GM23248 (cell line): ENCODE data around the gene LGALS12. TPM values are rescaled to one million over a fixed set of nuclear protein-coding genes. Genes with fewer than 3 reads are reported as not detected.

Source experiments
- DNase-seq: peaks from one replicate; pipeline ENCODE4 v3.0.0-alpha.2; 2015
- H2AFZ ChIP-seq: fragments of 200-600 bp; sonication (generic); 2 replicates; pipeline ENCODE4 v1.6.1; 2016; ENCODE audit warnings: antibody characterized with exemption
- H3F3A ChIP-seq: fragments of 200-600 bp; sonication (generic); 2 replicates; pipeline ENCODE4 v1.6.1; 2016; ENCODE audit warnings: mild to moderate bottlenecking, antibody characterized with exemption, mixed run types; ENCODE audit not compliant: insufficient read depth
- H3K27ac ChIP-seq: fragments of 200-600 bp; sonication (generic); 2 replicates; pipeline ENCODE4 v1.5.1; 2016; ENCODE audit warnings: mild to moderate bottlenecking
- H3K27me3 ChIP-seq: fragments of 200-600 bp; sonication (generic); replicated peaks from 2 replicates; pipeline ENCODE4 v1.6.1; 2016; ENCODE audit warnings: mild to moderate bottlenecking; ENCODE audit not compliant: insufficient read depth
- H3K36me3 ChIP-seq: fragments of 200-600 bp; sonication (generic); 2 replicates; pipeline ENCODE4 v1.6.1; 2016; ENCODE audit warnings: low read depth, mild to moderate bottlenecking
- H3K4me1 ChIP-seq: fragments of 200-600 bp; sonication (generic); 2 replicates; pipeline ENCODE4 v1.6.1; 2016; ENCODE audit warnings: mild to moderate bottlenecking; ENCODE audit not compliant: insufficient read depth
- H3K4me2 ChIP-seq: fragments of 200-600 bp; sonication (generic); one replicate; pipeline ENCODE4 v1.6.1; 2016; ENCODE audit warnings: mild to moderate bottlenecking; ENCODE audit not compliant: unreplicated experiment
- H3K4me3 ChIP-seq: fragments of 200-600 bp; sonication (generic); 2 replicates; pipeline ENCODE4 v1.5.1; 2016; ENCODE audit warnings: mild to moderate bottlenecking
- H3K79me2 ChIP-seq: fragments of 200-600 bp; sonication (generic); 2 replicates; pipeline ENCODE4 v1.6.1; 2016; ENCODE audit warnings: mild to moderate bottlenecking; ENCODE audit not compliant: insufficient read depth
- H3K9ac ChIP-seq: fragments of 200-600 bp; sonication (generic); 2 replicates; pipeline ENCODE4 v1.6.1; 2016; ENCODE audit warnings: mild to moderate bottlenecking
- H3K9me2 ChIP-seq: fragments of 200-600 bp; sonication (generic); 2 replicates; pipeline ENCODE4 v1.6.1; 2016; ENCODE audit warnings: mixed run types, mild to moderate bottlenecking, moderate library complexity; ENCODE audit not compliant: insufficient read depth
- H3K9me3 ChIP-seq: fragments of 200-600 bp; sonication (generic); one replicate; pipeline ENCODE4 v1.6.1; 2017; ENCODE audit warnings: low read depth
- H4K20me1 ChIP-seq: fragments of 200-600 bp; sonication (generic); 2 replicates; pipeline ENCODE4 v1.6.0; 2016; ENCODE audit not compliant: insufficient read depth
- EZH2 ChIP-seq: fragments of 200-600 bp; sonication (generic); IDR thresholded peaks from 2 replicates; pipeline ENCODE4 v1.6.1; 2018; ENCODE audit warnings: antibody characterized with exemption, mild to moderate bottlenecking; ENCODE audit not compliant: insufficient read depth, poor library complexity, severe bottlenecking
- EZH2phosphoT487 ChIP-seq: fragments of 200-600 bp; sonication (generic); IDR thresholded peaks from 2 replicates; pipeline ENCODE4 v1.6.1; 2018; ENCODE audit warnings: antibody characterized with exemption, moderate library complexity, mild to moderate bottlenecking, low read depth; ENCODE audit not compliant: insufficient read depth
- WGBS, 2 experiments: methylation state at CpG; one replicate each; pipeline ENCODE4 v1.1.6; 2015 to 2017; ENCODE audit warnings: low lambda C conversion rate in 2 of 2, low coverage in 1 of 2; ENCODE audit errors: missing lambda C conversion rate in 2 of 2; 5-methylcytosine and 5-hydroxymethylcytosine counted together
- in situ Hi-C: fragments of 300-500 bp; cut with MboI; formaldehyde crosslinking; loops from 2 replicates; pipeline ENCODE4 v1.15.0; 2020
- polyA plus RNA-seq: library from polyadenylated mRNA; unstranded; fragments of >200 nt; fragmentation: Nextera tagmentation; extraction: Ambion mirVana; gene quantifications from 2 replicates; pipeline ENCODE4 v1.2.1, GENCODE V29; 2016
- total RNA-seq: library from RNA; depleted of rRNA; stranded (reverse); fragments of >200 nt; shearing (Covaris generic); gene quantifications from 2 replicates; pipeline ENCODE4 v1.2.3, GENCODE V29; 2014; rRNA removed

The LGALS12 gene, protein sequence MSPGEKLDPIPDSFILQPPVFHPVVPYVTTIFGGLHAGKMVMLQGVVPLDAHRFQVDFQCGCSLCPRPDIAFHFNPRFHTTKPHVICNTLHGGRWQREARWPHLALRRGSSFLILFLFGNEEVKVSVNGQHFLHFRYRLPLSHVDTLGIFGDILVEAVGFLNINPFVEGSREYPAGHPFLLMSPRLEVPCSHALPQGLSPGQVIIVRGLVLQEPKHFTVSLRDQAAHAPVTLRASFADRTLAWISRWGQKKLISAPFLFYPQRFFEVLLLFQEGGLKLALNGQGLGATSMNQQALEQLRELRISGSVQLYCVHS
- total RNA-seq, result not detected in 2 replicates
- polyA plus RNA-seq, result not detected in 2 replicates

DNA sequence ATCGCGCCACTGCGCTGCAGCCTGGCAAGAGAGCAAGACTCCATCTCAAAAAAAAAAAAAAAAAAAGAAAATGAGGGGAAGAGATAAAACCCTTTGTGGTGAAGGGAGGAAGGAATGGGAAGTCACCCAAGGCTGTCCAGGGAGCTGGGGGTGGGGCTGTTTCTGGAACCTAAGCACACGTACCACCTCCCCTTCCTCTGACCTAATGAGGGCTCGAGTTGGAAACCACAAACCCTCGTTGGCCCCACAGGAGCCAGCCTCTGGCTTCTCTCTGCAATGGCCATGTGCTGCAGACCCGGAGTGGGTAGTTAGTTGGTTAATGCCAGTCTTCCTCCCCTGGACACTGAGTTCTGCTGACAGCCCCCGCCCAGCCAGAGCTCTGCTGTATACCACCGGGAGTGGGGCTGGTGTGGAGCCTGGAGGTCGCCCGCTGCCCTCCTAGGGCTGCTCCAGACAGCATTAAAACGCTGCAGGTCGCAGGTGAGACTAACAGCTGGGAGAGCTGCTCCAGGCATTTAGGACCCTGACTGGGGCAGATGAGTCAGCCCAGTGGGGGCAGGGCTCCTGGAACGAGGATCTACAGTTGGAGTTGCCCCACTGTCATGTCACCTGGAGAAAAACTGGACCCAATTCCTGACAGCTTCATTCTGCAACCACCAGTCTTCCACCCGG is at the start of gene LGALS12:
TSS of gene LGALS12 (plus strand) at position 228 of the 672 bp plus-strand sequence. CDS start at position 603, 375 bp downstream.
- no peak within 1 kb of the TSS for H3K27ac ChIP-seq
- no peaks in the 10 kb centered on the region for H3K27me3 ChIP-seq
- no peak for TF ChIP-seq EZH2phosphoT487
- TF ChIP-seq EZH2, result no peak
- in situ Hi-C loops, result no loop called here
- H3K36me3 ChIP-seq, result no peaks in the 10 kb centered on the region
- no peaks in the 10 kb centered on the region for H3K79me2 ChIP-seq
- DNase-seq, result no peak
- H2AFZ ChIP-seq, result no peak within 1 kb of the TSS
- no peaks in the 10 kb centered on the region for H3K9me3 ChIP-seq
- 65% methylated on average over 12 to 15 of the region's 15 CpGs for WGBS, 2 experiments
- H4K20me1 ChIP-seq, result no peaks in the 10 kb centered on the region
- no peak within 1 kb of the TSS for H3K4me2 ChIP-seq
- no peaks in the 10 kb centered on the region for H3F3A ChIP-seq
- no peak within 1 kb of the TSS for H3K9ac ChIP-seq
- no peaks in the 10 kb centered on the region for H3K9me2 ChIP-seq
- H3K4me1 ChIP-seq, result no peaks in the 10 kb centered on the region
- no peak within 1 kb of the TSS for H3K4me3 ChIP-seq

DNA sequence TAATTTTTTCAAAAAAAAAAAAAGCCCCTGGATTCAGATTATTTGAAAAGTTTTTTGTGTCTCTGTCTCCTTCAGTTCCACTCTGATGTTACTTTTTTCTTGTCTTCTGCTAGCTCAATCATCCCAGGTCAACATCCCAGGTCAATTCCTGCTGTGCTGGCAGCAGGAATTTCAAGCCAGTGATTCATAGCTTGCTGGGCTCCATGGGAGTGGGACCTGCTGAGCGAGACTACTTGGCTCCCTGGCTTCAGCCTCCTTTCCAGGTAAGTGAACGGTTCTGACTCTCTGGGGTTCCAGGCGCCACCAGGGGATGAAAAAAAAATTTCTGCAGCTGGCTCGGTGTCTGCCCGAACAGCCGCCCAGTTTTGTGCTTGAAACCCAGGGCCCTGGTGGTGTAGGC is 46.3 kb upstream of the LGALS12 start:
- H3K9me3 ChIP-seq, result no peaks in the 10 kb centered on the region
- no peak overlapping the region for H3K4me2 ChIP-seq
- in situ Hi-C loops, result no loop called here
- no peaks in the 10 kb centered on the region for H3F3A ChIP-seq
- no peak overlapping the region for H3K9ac ChIP-seq
- H3K27ac ChIP-seq, result no peak overlapping the region
- H3K4me1 ChIP-seq, result no peaks in the 10 kb centered on the region
- no peak overlapping the region for H3K4me3 ChIP-seq
- no peak overlapping the region for H2AFZ ChIP-seq
- TF ChIP-seq EZH2phosphoT487 (no peak), EZH2 (no peak)
- H3K79me2 ChIP-seq, result no peaks in the 10 kb centered on the region
- H4K20me1 ChIP-seq, result no peaks in the 10 kb centered on the region
- H3K36me3 ChIP-seq, result no peaks in the 10 kb centered on the region
- no peaks in the 10 kb centered on the region for H3K9me2 ChIP-seq
- peaks cover 7% of the 10 kb centered on the region; the same call in 1 of the 2 replicates for H3K27me3 ChIP-seq
- 37 to 51% methylated on average over 6 of the region's 6 CpGs for WGBS, 2 experiments
- no peak for DNase-seq

DNA sequence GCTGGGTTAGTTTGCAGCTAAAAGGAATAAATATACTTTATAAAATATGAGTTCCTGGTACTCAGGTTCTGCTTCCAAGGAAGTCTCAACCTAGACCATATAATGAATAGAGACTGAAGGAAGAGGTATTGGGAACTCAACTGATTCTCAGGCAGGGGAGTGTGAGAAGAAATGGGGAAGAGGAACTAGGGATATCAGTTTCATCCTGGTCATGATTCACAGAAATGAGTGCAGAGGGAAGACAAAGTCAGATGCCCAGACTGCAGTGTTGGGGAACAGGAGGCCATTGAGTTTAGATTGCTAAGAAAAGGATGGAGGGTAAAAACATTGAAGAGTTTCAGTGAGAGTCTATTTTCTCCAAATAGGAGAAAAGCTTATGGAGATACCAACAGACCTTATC is 43.7 kb upstream of the LGALS12 start:
- no peak overlapping the region for H3K9ac ChIP-seq
- H3K4me3 ChIP-seq, result no peak overlapping the region
- no peaks in the 10 kb centered on the region for H4K20me1 ChIP-seq
- TF ChIP-seq EZH2 (no peak), EZH2phosphoT487 (no peak)
- no peak for DNase-seq
- no peaks in the 10 kb centered on the region for H3K4me1 ChIP-seq
- no peak overlapping the region for H3K27ac ChIP-seq
- no peak overlapping the region for H2AFZ ChIP-seq
- no peaks in the 10 kb centered on the region for H3K36me3 ChIP-seq
- no peaks in the 10 kb centered on the region for H3K79me2 ChIP-seq
- H3K9me2 ChIP-seq, result no peaks in the 10 kb centered on the region
- no peaks in the 10 kb centered on the region for H3K9me3 ChIP-seq
- no peak overlapping the region for H3K4me2 ChIP-seq
- H3K27me3 ChIP-seq, result peaks cover 7% of the 10 kb centered on the region; the same call in 1 of the 2 replicates
- in situ Hi-C loops, result no loop called here
- no peaks in the 10 kb centered on the region for H3F3A ChIP-seq

DNA sequence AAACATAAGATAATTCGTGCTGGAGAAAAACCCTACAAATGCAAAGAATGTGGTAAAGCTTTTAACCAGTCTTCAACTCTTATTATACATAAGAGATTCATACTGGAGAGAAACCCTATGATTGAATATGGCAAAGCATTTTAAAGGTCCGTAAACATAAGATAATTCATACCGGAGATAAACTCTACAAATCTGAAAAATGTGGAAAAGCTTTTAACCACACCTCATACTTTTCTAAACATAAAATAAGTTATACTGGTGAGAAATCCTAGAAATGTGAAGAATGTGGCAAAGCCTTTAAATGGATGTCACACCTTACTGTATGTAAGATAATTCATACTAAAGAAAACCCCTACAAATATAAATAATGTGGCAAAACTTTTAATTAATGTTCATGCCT is 35.6 kb upstream of the LGALS12 start:
- in situ Hi-C loops, result no loop called here
- no peak for DNase-seq
- H3K9ac ChIP-seq, result no peak overlapping the region
- H2AFZ ChIP-seq, result no peak overlapping the region
- no peak for TF ChIP-seq EZH2
- no peak for TF ChIP-seq EZH2phosphoT487
- H3K4me3 ChIP-seq, result no peak overlapping the region
- no peaks in the 10 kb centered on the region for H3K4me1 ChIP-seq
- WGBS, 2 experiments, result 41 to 44% methylated on average over 3 of the region's 3 CpGs
- no peaks in the 10 kb centered on the region for H3F3A ChIP-seq
- no peak overlapping the region for H3K27ac ChIP-seq
- H3K9me3 ChIP-seq, result no peaks in the 10 kb centered on the region
- no peaks in the 10 kb centered on the region for H3K36me3 ChIP-seq
- no peaks in the 10 kb centered on the region for H4K20me1 ChIP-seq
- H3K27me3 ChIP-seq, result no peaks in the 10 kb centered on the region
- no peaks in the 10 kb centered on the region for H3K79me2 ChIP-seq
- H3K9me2 ChIP-seq, result no peaks in the 10 kb centered on the region
- no peak overlapping the region for H3K4me2 ChIP-seq

DNA sequence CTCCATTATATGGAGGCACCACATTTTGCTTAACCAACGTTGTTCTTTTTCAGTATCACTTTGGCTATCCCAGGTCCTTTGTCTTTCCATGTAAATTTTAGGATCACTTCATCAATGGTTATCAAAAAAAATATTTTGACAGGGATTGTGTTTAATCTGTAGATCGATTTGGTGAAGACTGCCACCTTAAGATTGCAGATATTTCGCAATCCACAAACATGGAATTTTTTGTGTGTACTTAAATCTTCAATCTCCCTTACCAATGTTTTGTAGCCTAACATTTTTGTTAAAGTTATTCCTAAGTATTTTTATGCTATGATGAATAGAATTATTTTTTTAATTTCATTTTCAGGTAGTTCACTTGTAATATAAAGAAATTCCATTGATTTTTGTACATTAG is 33.5 kb upstream of the LGALS12 start:
- WGBS, 2 experiments, result 41 to 60% methylated on average over 3 of the region's 3 CpGs
- Histone ChIP-seq H3K9me3 (no peaks in the 10 kb centered on the region), H2AFZ (no peak overlapping the region), H3K9me2 (no peaks in the 10 kb centered on the region), H3K4me1 (no peaks in the 10 kb centered on the region), H3K79me2 (no peaks in the 10 kb centered on the region), H4K20me1 (no peaks in the 10 kb centered on the region), H3K27ac (no peak overlapping the region), H3F3A (no peaks in the 10 kb centered on the region), H3K36me3 (no peaks in the 10 kb centered on the region), H3K4me3 (no peak overlapping the region), H3K4me2 (no peak overlapping the region), H3K27me3 (no peaks in the 10 kb centered on the region; the same call in 1 of the 2 replicates), H3K9ac (no peak overlapping the region)
- TF ChIP-seq EZH2phosphoT487, result no peak
- no peak for TF ChIP-seq EZH2
- DNase-seq, result no peak
- in situ Hi-C loops, result no loop called here
